B cell (primary cell): ENCODE measurements around the gene UTP25. TPM values are rescaled to one million over a fixed set of nuclear protein-coding genes. Genes with fewer than 3 reads are reported as not detected.

Experiments used
- ATAC-seq: fragments of 200-7000 bp; cut with Tn5 transposase; one replicate; pipeline ENCODE4 v1.10.0; 2021; ENCODE audit warnings: low read depth, mild to moderate bottlenecking, moderate number of reproducible peaks, moderate library complexity
- CTCF ChIA-PET: fragments of 350-600 bp; sonication (Branson Sonifier 250); formaldehyde crosslinking; loops from one replicate; lab custom pipeline; 2021; ENCODE audit warnings: antibody characterized with exemption, inconsistent platforms; lab: Charles Lee
- POLR2A ChIA-PET: fragments of 350-600 bp; sonication (Branson Sonifier 250); formaldehyde crosslinking; loops from one replicate; lab custom pipeline; 2021; ENCODE audit warnings: antibody characterized with exemption; lab: Charles Lee
- DNase-seq: peaks from one replicate; pipeline ENCODE4 v3.0.0; 2013
- H2AFZ ChIP-seq: 2 replicates; pipeline ENCODE4 v1.6.1; 2012; ENCODE audit warnings: mild to moderate bottlenecking, low read depth, low read length; ENCODE audit not compliant: insufficient read depth, poor library complexity, severe bottlenecking
- H3K27ac ChIP-seq, 2 donors: 1 replicate in 1 of 2; 2 replicates in 1 of 2; pipeline ENCODE4 v1.5.1; 2012 to 2013; ENCODE audit warnings: low read length in 2 of 2, mild to moderate bottlenecking in 2 of 2, moderate library complexity in 1 of 2
- H3K27me3 ChIP-seq, 4 experiments: fragments of 200-600 bp in 1 of 4; sonication (generic) in 1 of 4; replicated peaks in 1 of 4; 1 replicate in 2 of 4; 2 replicates in 2 of 4; pipeline versions ENCODE4 v1.6.1 to v1.7.0; 2013 to 2016; ENCODE audit warnings: low read length in 3 of 4, mild to moderate bottlenecking in 2 of 4, mixed read lengths in 1 of 4, moderate library complexity in 1 of 4; ENCODE audit not compliant: insufficient read depth in 4 of 4, control insufficient read depth in 3 of 4; ENCODE audit errors: control extremely low read depth in 1 of 4
- H3K36me3 ChIP-seq, 2 experiments: replicated peaks in 1 of 2; 1 replicate in 1 of 2; 2 replicates in 1 of 2; pipeline versions ENCODE4 v1.6.1 to v1.7.1; 2013; ENCODE audit warnings: low read length in 1 of 2; ENCODE audit not compliant: insufficient read depth in 2 of 2, control insufficient read depth in 1 of 2; ENCODE audit errors: control extremely low read depth in 1 of 2, extremely low read depth in 1 of 2
- H3K4me1 ChIP-seq, 2 donors: fragments of 200-600 bp in 1 of 2; sonication (generic) in 1 of 2; 1 replicate in 1 of 2; 2 replicates in 1 of 2; pipeline versions ENCODE4 v1.5.1 to v1.6.1; 2013 to 2017; ENCODE audit warnings: low read length in 2 of 2; ENCODE audit not compliant: control insufficient read depth in 2 of 2, insufficient read depth in 2 of 2
- H3K4me2 ChIP-seq: replicated peaks from 2 replicates; pipeline ENCODE3; 2012; ENCODE audit warnings: mild to moderate bottlenecking, low read depth, low read length; ENCODE audit not compliant: poor library complexity, severe bottlenecking
- H3K4me3 ChIP-seq, 5 experiments: fragments of 200-600 bp in 1 of 5; sonication (generic) in 1 of 5; 1 replicate in 3 of 5; 2 replicates in 2 of 5; pipeline versions ENCODE4 v1.5.1 to v1.7.0; 2011 to 2016; ENCODE audit warnings: low read length in 4 of 5, mild to moderate bottlenecking in 4 of 5, low read depth in 2 of 5, control low read depth in 1 of 5, moderate library complexity in 1 of 5; ENCODE audit not compliant: insufficient read depth in 1 of 5; ENCODE audit errors: control extremely low read depth in 1 of 5, extremely low read depth in 1 of 5
- H3K79me2 ChIP-seq: fragments of 200-600 bp; sonication (generic); one replicate; pipeline ENCODE4 v1.6.0; 2016; ENCODE audit warnings: low read length; ENCODE audit not compliant: control insufficient read depth, insufficient read depth
- H3K9ac ChIP-seq: fragments of 200-600 bp; sonication (generic); 2 replicates; pipeline ENCODE4 v1.6.1; 2017; ENCODE audit warnings: mild to moderate bottlenecking, low read length, moderate library complexity
- H3K9me3 ChIP-seq, 3 donors: one replicate each; pipeline versions ENCODE4 v1.6.1 to v1.7.1; 2013; ENCODE audit warnings: low read length in 2 of 3; ENCODE audit not compliant: control insufficient read depth in 2 of 3, insufficient read depth in 1 of 3; ENCODE audit errors: control extremely low read depth in 1 of 3
- H4K20me1 ChIP-seq: 2 replicates; pipeline ENCODE4 v1.6.0; 2012; ENCODE audit warnings: mild to moderate bottlenecking, low read length; ENCODE audit not compliant: insufficient read depth, control insufficient read depth, poor library complexity, severe bottlenecking
- H3K27ac Mint-ChIP-seq: one replicate; pipeline ENCODE4 v1.8.0; 2021; ENCODE audit warnings: mixed read lengths
- H3K27me3 Mint-ChIP-seq: one replicate; pipeline ENCODE4 v1.8.0; 2021; ENCODE audit warnings: mixed read lengths
- H3K4me1 Mint-ChIP-seq: one replicate; pipeline ENCODE4 v1.8.0; 2021; ENCODE audit warnings: mixed read lengths
- H3K4me3 Mint-ChIP-seq: one replicate; pipeline ENCODE4 v1.8.0; 2021; ENCODE audit warnings: mixed read lengths
- H3K9me3 Mint-ChIP-seq: one replicate; pipeline ENCODE4 v1.8.0; 2022; ENCODE audit warnings: mixed read lengths; ENCODE audit not compliant: insufficient read depth
- EZH2 ChIP-seq: IDR thresholded peaks from 2 replicates; pipeline ENCODE4 v1.6.1; 2012; ENCODE audit warnings: borderline replicate concordance, low read depth, mild to moderate bottlenecking, moderate library complexity, low read length; ENCODE audit not compliant: insufficient read depth, poor library complexity, severe bottlenecking
- WGBS: methylation state at CpG from one replicate; pipeline ENCODE4 v1.1.5; 2013; ENCODE audit warnings: missing lambda C conversion rate; ENCODE audit not compliant: insufficient coverage; 5-methylcytosine and 5-hydroxymethylcytosine counted together
- intact Hi-C: fragments of 100-400 bp; cut with micrococcal nuclease; formaldehyde crosslinking; loops from one replicate; pipeline ENCODE4 v1.10.0; 2022
- polyA minus RNA-seq: library from RNA; depleted of rRNA, polyadenylated mRNA; stranded (reverse); fragments of >200 nt; gene quantifications from 2 replicates; pipeline ENCODE4 v1.2.3, GENCODE V29; 2012
- polyA plus RNA-seq: library from polyadenylated mRNA; depleted of rRNA; stranded (reverse); fragments of >200 nt; gene quantifications from 2 replicates; pipeline ENCODE4 v1.2.3, GENCODE V29; 2012
- total RNA-seq, 2 donors: library from RNA; stranded (reverse); fragments of 120-200 nt in 1 of 2; gene quantifications; 1 replicate in 1 of 2; 2 replicates in 1 of 2; pipeline versions ENCODE4 v1.2.3 to v1.2.4, GENCODE V29; 2013 to 2022
- TF ChIP-seq, protein P1 (sequence below): fragments of 200-600 bp; IDR thresholded peaks from one replicate; pipeline ENCODE4 v1.8.0; 2022; ENCODE audit warnings: antibody characterized with exemption, mild to moderate bottlenecking

Gene UTP25, protein sequence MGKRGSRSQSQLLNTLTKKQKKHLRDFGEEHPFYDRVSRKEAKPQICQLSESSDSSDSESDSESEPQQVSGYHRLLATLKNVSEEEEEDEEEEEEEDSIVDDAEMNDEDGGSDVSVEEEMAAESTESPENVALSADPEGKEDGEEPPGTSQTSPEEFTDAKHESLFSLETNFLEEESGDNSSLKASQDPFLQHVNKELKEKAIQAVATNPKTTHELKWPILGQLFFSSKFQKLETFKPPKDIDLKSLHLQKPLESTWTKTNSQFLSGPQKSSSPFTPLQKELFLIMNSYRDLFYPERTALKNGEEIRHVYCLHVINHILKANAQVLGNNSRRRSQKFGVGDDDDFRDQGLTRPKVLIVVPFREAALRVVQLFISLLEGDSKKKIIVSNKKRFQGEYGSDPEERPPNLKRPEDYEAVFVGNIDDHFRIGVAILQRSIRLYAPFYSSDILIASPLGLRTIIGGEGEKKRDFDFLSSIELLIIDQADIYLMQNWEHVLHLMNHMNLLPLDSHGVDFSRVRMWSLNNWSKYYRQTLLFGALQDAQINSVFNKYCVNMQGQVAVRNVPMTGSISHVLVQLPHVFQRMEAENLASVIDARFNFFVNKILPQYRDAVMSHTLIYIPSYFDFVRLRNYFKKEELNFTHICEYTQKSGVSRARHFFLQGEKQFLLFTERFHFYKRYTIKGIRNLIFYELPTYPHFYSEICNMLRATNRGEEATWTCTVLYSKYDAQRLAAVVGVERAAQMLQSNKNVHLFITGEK
- total RNA-seq, result 16.6 and 17.1 TPM in 2 replicates
- total RNA-seq (2013), result 16.7 TPM
- 4.7 and 6.2 TPM in 2 replicates for polyA plus RNA-seq
- polyA minus RNA-seq, result 6.7 and 9.3 TPM in 2 replicates

DNA sequence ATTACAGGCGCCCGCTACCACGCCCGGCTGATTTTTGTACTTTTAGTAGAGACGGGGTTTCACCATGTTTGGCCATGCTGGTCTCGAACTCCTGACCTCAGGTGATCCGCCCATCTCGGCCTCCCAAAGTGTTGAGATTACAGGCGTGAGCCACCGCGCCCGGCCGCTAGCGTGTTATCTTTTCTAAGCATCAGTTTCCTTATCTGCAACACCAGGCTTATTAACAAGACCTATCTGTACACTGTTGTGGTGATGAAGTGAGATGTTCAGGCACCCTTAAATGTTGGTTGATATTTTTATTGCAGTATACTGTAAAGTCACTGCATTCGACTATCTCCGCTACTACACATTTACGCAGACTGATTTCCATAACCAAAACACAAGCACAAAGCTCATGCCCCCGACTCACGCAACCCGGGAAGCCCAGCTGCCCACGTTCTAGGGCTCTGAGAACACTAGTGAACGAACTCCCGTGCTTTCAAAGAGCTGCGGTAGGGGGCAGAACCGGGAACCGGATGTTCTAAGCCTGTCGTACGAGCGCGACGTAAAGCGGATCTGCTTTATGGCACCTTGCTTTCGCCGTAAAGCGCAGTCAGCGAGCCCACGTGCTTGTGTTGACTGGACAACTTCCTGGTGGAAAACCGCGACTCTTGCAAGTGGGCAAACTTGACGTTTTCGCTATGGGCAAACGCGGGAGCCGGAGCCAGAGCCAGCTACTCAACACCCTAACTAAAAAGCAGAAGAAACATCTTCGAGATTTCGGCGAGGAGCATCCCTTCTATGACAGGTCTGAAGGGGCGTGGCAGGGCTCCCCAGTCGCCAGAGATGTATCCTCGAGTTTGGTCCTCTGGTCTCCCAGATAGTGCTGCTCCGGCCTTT lies at the start of gene UTP25:
UTP25 (plus strand) TSS at position 589 of the 879 bp plus-strand sequence; CDS start at position 681, 92 bp downstream.
- Mint-ChIP-seq H3K27me3 (peaks cover 7% of the 10 kb centered on the region), H3K4me3 (peak within 1 kb of the TSS; percentile 83), H3K9me3 (no peaks in the 10 kb centered on the region), H3K4me1 (peaks cover 29% of the 10 kb centered on the region), H3K27ac (peak within 1 kb of the TSS; percentile 77)
- H3K4me1 ChIP-seq, result peaks cover 17 to 23% of the 10 kb centered on the region in 2 donors
- peak; percentile 93 for ATAC-seq
- ChIA-PET CTCF (interaction anchor here (0.6 to 3.0 kb wide), 16 partner anchors 10 to 596 kb away, joined by 3 to 11 read pairs (median 4); partner anchors contain the start of genes C1orf74 and TRAF3IP3), POLR2A (interaction anchor here (0.9 to 1.5 kb wide), 3 partner anchors 43 to 72 kb away, joined by 3 to 4 read pairs (median 3); partner anchors contain the start of genes C1orf74 and TRAF3IP3)
- no peak for TF ChIP-seq EZH2
- TF ChIP-seq, protein P1, sequence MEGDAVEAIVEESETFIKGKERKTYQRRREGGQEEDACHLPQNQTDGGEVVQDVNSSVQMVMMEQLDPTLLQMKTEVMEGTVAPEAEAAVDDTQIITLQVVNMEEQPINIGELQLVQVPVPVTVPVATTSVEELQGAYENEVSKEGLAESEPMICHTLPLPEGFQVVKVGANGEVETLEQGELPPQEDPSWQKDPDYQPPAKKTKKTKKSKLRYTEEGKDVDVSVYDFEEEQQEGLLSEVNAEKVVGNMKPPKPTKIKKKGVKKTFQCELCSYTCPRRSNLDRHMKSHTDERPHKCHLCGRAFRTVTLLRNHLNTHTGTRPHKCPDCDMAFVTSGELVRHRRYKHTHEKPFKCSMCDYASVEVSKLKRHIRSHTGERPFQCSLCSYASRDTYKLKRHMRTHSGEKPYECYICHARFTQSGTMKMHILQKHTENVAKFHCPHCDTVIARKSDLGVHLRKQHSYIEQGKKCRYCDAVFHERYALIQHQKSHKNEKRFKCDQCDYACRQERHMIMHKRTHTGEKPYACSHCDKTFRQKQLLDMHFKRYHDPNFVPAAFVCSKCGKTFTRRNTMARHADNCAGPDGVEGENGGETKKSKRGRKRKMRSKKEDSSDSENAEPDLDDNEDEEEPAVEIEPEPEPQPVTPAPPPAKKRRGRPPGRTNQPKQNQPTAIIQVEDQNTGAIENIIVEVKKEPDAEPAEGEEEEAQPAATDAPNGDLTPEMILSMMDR, result peak; percentile 76
- peaks cover 28% of the 10 kb centered on the region for H3K79me2 ChIP-seq
- peaks cover 8% of the 10 kb centered on the region for H4K20me1 ChIP-seq
- DNase-seq, result peak; percentile 96
- intact Hi-C loops, result loop anchor here (1.0 to 5.0 kb wide), 4 partner anchors 21 to 1430 kb away; partner anchors contain the start of genes C1orf74, IRF6 and RCOR3
- peak within 1 kb of the TSS; percentile 95 for H2AFZ ChIP-seq
- WGBS, result 15% methylated on average over 41 of the region's 51 CpGs
- H3K36me3 ChIP-seq, result peaks cover 2 to 28% of the 10 kb centered on the region in 2 experiments
- H3K27me3 ChIP-seq, result peaks cover 0 to 6% (median 0%) of the 10 kb centered on the region in 4 experiments
- H3K4me2 ChIP-seq, result peak within 1 kb of the TSS; percentile 81
- peak within 1 kb of the TSS; percentile 39 to 70 for H3K27ac ChIP-seq
- peak within 1 kb of the TSS; percentile 58 to 98 (median 75) for H3K4me3 ChIP-seq
- H3K9me3 ChIP-seq, result no peaks in the 10 kb centered on the region
- H3K9ac ChIP-seq, result peak within 1 kb of the TSS; percentile 81
